ENCODE data around the gene MID1.

DNA sequence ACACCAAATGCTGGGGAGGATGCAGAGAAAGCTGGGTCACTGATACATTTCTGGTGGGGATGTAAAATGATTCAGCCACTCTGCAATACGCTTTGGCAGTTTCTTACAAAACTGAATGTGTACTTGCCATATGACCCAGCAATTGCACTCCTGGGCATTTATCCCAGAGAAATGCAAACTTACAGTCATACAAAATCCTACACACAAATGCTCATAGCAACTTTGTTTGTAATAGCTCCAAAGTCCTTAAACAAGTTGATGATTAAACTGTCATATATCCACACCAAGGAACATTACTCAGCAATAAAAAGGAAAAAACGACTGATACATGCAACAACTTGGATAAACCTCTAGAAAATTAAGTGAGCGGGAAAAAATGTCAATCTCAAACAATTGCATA is 12.3 kb downstream of the MID1 start:
- TF ChIP-seq, protein P1, sequence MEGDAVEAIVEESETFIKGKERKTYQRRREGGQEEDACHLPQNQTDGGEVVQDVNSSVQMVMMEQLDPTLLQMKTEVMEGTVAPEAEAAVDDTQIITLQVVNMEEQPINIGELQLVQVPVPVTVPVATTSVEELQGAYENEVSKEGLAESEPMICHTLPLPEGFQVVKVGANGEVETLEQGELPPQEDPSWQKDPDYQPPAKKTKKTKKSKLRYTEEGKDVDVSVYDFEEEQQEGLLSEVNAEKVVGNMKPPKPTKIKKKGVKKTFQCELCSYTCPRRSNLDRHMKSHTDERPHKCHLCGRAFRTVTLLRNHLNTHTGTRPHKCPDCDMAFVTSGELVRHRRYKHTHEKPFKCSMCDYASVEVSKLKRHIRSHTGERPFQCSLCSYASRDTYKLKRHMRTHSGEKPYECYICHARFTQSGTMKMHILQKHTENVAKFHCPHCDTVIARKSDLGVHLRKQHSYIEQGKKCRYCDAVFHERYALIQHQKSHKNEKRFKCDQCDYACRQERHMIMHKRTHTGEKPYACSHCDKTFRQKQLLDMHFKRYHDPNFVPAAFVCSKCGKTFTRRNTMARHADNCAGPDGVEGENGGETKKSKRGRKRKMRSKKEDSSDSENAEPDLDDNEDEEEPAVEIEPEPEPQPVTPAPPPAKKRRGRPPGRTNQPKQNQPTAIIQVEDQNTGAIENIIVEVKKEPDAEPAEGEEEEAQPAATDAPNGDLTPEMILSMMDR (IDR thresholded peaks at IDR 0.05; ENCODE audit: low read depth, low read length): no peak
- TF ChIP-seq EZH2phosphoT487 (IDR thresholded peaks at IDR 0.05; ENCODE audit: low read depth): no peak
